ENCODE data around the gene XRCC6.

DNA sequence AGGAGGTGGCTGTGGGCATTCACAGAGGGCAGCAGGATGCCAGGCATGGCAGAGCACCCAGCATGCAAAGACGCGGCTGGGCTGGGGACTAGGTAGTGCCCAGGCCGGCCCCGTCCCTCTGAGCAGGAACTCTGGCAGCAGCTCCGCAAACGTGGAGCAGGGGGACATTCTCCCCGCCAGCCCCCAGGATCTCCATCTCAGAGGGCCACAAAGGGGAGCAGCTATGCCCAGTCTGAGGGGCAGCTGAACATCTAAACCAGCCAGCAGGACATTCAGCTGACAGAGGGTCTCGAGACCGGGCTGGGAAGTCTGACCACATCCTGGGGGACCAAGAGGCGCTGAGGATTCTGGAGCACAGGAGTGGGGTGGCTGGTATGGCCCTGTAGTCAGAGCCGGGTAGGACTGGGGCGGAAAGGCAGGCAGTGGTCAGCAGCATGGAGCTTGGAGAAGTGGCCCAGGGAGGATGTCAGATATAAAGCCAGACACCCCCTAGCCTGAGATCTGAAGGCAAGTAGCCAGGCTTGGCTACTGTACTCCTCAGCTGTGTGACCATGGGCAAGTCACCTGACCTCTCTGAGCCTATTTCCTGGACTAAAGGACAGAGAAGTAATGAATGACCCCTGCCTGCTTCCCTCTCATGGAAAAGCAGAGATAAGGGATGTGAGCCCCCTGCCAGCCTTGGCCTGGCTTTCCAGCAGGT, 41.6 kb upstream of the XRCC6 start:
- TF ChIP-seq EP300 (IDR thresholded peaks at IDR 0.05; ENCODE audit: borderline replicate concordance) = no peak
- TF ChIP-seq NFIC (IDR thresholded peaks at IDR 0.05) = no peak
- TF ChIP-seq CREB1 (IDR thresholded peaks at IDR 0.05; ENCODE audit: low read depth) = no peak
- TF ChIP-seq, protein P1, sequence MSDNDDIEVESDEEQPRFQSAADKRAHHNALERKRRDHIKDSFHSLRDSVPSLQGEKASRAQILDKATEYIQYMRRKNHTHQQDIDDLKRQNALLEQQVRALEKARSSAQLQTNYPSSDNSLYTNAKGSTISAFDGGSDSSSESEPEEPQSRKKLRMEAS (IDR thresholded peaks at IDR 0.05) = no peak
